Tibial artery (tissue), 4 donors: Measurements from ENCODE around the gene ANKRD50.

Experiments used
- DNase-seq, 2 donors: peaks; one replicate each; pipeline ENCODE4 v3.0.0-alpha.2; 2019
- H3K27ac ChIP-seq, 2 donors: fragments of 200-600 bp; sonication (generic) in 1 of 2; 1 replicate in 1 of 2; 2 replicates in 1 of 2; pipeline ENCODE4 v1.5.1; 2018 to 2019; ENCODE audit warnings: mild to moderate bottlenecking in 1 of 2
- H3K27me3 ChIP-seq, 2 donors: fragments of 200-600 bp; sonication (generic) in 1 of 2; one replicate each; pipeline versions ENCODE4 v1.5.1 to v1.6.0; 2016 to 2019
- H3K36me3 ChIP-seq, 3 donors: fragments of 200-600 bp; sonication (generic) in 2 of 3; one replicate each; pipeline ENCODE4 v1.5.1; 2016 to 2019; ENCODE audit warnings: mild to moderate bottlenecking in 2 of 3
- H3K4me1 ChIP-seq, 4 donors: fragments of 200-600 bp; sonication (generic) in 2 of 4; 1 replicate in 3 of 4; 2 replicates in 1 of 4; pipeline ENCODE4 v1.5.1; 2016 to 2019
- H3K4me3 ChIP-seq, 2 donors: fragments of 200-600 bp; sonication (generic) in 1 of 2; 1 replicate in 1 of 2; 2 replicates in 1 of 2; pipeline ENCODE4 v1.5.1; 2018 to 2019; ENCODE audit warnings: mild to moderate bottlenecking in 2 of 2
- H3K9me3 ChIP-seq, 3 donors: fragments of 200-600 bp; sonication (generic) in 1 of 3; one replicate each; pipeline ENCODE4 v1.5.1; 2016 to 2019
- intact Hi-C: fragments of 100-400 bp; cut with DNase I; formaldehyde crosslinking; loops from one replicate; pipeline ENCODE4 v1.15.0; 2023; ENCODE audit warnings: low total_unique reads
- TF ChIP-seq, protein P1 (sequence below), 2 experiments: fragments of 200-600 bp in 1 of 2; fragments of 450-650 bp in 1 of 2; IDR thresholded peaks; one replicate each; pipeline ENCODE4 v1.5.1; 2017 to 2019; ENCODE audit warnings: antibody characterized with exemption in 2 of 2, mild to moderate bottlenecking in 1 of 2, moderate library complexity in 1 of 2

The ANKRD50 gene

DNA sequence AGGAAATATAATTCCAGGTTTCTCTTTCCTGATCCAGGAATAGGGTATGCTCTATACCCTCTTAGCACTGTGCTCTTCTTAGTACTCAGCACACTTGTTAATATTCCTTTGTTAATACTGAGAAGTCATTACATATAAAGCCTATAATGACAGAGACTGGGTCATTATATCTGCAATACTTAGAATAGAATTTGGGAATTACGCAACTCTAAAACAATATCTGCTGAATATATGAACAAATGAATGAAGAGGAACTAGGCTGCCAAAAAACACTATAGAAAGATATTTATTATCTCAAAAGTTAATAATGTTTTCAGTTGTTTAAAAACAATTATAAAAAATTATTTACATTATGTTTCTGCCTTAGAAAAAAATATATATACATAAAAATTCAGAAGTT is 36.4 kb upstream of the ANKRD50 start:
- H3K9me3 ChIP-seq, result no peaks in the 10 kb centered on the region

DNA sequence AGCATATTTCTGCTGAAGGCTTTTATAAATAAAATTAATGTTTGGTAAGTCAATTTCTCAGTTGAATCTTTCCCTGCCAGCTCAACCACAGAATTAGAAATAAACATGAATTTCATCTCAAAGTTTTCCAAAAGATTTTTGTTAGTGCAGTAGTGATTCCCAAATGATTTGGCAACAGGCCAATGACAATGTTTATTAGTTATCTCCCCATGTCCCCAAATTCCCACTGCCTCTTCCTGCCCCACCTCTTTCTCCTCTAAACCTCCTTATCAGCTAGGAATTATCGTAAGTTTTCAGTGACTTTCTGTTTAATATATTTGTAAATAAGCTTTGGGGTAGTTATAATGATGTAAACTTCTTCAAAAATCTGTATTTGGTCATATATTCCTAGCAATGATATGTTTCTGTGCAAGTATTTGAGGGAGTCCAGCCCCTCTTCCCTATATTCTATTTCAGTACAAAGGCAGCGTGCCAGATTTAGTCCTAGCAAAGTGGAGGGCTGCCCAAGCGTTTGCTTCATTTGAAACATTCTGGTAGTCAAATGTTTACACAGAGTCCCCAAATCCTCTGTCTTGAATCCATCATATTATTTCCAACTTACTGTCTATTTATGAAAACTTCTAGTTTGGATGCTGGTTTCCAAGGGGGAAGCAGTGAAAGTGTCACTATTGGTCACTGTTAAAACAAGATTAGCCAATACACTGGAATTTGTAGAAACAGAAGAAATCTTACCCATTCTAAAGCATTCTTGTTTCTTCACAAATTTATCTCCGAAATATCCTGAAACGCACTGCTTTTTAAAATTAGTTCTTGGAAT is 33.7 kb upstream of the ANKRD50 start:
- intact Hi-C loops, result no loop called here
- no peaks in the 10 kb centered on the region for H3K9me3 ChIP-seq
- TF ChIP-seq, protein P1, sequence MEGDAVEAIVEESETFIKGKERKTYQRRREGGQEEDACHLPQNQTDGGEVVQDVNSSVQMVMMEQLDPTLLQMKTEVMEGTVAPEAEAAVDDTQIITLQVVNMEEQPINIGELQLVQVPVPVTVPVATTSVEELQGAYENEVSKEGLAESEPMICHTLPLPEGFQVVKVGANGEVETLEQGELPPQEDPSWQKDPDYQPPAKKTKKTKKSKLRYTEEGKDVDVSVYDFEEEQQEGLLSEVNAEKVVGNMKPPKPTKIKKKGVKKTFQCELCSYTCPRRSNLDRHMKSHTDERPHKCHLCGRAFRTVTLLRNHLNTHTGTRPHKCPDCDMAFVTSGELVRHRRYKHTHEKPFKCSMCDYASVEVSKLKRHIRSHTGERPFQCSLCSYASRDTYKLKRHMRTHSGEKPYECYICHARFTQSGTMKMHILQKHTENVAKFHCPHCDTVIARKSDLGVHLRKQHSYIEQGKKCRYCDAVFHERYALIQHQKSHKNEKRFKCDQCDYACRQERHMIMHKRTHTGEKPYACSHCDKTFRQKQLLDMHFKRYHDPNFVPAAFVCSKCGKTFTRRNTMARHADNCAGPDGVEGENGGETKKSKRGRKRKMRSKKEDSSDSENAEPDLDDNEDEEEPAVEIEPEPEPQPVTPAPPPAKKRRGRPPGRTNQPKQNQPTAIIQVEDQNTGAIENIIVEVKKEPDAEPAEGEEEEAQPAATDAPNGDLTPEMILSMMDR (IDR thresholded peaks at IDR 0.05), result no peak
- H3K36me3 ChIP-seq, result no peaks in the 10 kb centered on the region
- no peaks in the 10 kb centered on the region for H3K27me3 ChIP-seq
- peaks cover 0 to 20% (median 8%) of the 10 kb centered on the region in 4 donors for H3K4me1 ChIP-seq
- peak overlapping the region; percentile 25 to 26 for H3K4me3 ChIP-seq
- peak overlapping the region; percentile 38 to 54 for H3K27ac ChIP-seq
- DNase-seq, result no peak

More for the DNA sequence above, 36.4 kb upstream of the ANKRD50 start:
- intact Hi-C loops, result no loop called here
- Histone ChIP-seq H3K27me3 (no peaks in the 10 kb centered on the region), H3K4me1 (peaks cover 0 to 20% (median 8%) of the 10 kb centered on the region in 4 donors), H3K4me3 (no peak overlapping the region), H3K36me3 (no peaks in the 10 kb centered on the region), H3K27ac (no peak overlapping the region)
- no peak for DNase-seq
- TF ChIP-seq, protein P1 (IDR thresholded peaks at IDR 0.05), result no peak

DNA sequence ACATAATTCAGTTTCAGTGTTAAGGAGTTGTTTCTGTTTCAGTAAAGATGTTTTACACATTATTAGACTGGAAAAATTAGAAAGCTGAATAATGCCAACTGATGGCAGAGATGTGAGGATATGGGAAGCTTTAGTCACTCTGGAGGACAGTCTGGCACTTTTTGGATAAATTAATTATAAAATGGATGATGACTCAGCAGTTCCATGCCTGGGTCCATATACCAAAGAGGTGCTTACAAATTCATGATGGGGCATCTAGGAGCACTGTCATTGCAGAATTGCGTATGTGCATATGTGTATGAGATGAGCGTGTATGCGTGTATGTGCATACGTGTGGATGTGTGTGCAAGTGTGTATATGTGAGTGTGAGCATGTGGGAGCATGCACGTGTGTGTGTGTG is 31.2 kb upstream of the ANKRD50 start:
- H3K36me3 ChIP-seq, result no peaks in the 10 kb centered on the region
- H3K4me1 ChIP-seq, result peaks cover 0 to 20% (median 8%) of the 10 kb centered on the region in 4 donors
- H3K9me3 ChIP-seq, result no peaks in the 10 kb centered on the region
- no peak overlapping the region for H3K27ac ChIP-seq
- no peaks in the 10 kb centered on the region for H3K27me3 ChIP-seq
- intact Hi-C loops, result no loop called here
- DNase-seq, result no peak
- TF ChIP-seq, protein P1 (IDR thresholded peaks at IDR 0.05), result no peak
- H3K4me3 ChIP-seq, result no peak overlapping the region

DNA sequence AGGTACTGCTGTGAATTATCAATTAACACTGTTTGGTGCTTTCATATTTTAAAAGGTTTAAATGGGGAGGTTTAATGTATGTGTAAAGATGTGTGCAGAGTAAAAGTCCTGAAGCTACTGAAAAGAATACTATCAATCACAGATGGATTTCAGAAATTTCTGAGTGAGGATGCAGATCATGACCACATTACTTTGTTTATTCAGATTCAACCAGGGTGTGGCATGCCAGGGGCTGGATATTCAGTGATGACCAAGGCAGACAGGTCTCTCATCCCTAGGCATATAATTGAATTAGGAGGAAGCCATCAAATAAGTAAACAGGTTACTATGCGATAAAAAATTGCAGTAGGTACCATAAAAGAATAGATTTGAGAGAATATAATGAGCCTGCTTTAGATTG is 28.0 kb upstream of the ANKRD50 start:
- no peak for DNase-seq
- H3K9me3 ChIP-seq, result no peaks in the 10 kb centered on the region
- peaks cover 0 to 6% (median 2%) of the 10 kb centered on the region in 4 donors for H3K4me1 ChIP-seq
- no peak overlapping the region for H3K4me3 ChIP-seq
- no peaks in the 10 kb centered on the region for H3K36me3 ChIP-seq
- no peaks in the 10 kb centered on the region for H3K27me3 ChIP-seq
- TF ChIP-seq, protein P1 (IDR thresholded peaks at IDR 0.05), result no peak
- intact Hi-C loops, result no loop called here
- no peak overlapping the region for H3K27ac ChIP-seq

DNA sequence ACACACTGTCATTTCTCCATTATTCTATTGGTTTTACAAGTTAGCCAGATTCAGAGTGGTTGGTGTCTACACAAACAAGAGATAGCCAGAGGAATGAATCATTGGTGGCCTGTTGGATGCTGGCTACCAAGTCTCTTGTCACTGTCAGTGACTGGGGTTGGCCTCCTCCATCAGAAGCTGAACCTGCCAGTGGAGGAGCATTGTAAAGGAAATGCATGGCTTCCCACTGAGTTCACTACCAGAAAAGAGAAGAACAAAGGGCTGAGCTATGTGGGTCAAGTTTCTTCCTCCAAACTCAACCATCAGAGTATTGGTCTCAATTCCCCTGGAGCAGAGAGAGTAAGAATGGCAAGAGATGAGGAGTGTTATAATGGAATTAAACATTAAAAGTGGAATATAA is 26.5 kb upstream of the ANKRD50 start:
- no peaks in the 10 kb centered on the region for H3K36me3 ChIP-seq
- DNase-seq, result no peak
- intact Hi-C loops, result no loop called here
- TF ChIP-seq, protein P1 (IDR thresholded peaks at IDR 0.05), result no peak
- no peaks in the 10 kb centered on the region for H3K27me3 ChIP-seq
- no peak overlapping the region for H3K4me3 ChIP-seq
- no peaks in the 10 kb centered on the region for H3K4me1 ChIP-seq
- no peak overlapping the region for H3K27ac ChIP-seq
- H3K9me3 ChIP-seq, result no peaks in the 10 kb centered on the region
